Measurements from ENCODE around the gene EBF3. TPM values are rescaled to one million over a fixed set of nuclear protein-coding genes. Genes with fewer than 3 reads are reported as not detected.

Gene EBF3
- total and polyA plus RNA-seq, 2 experiments from 2014 or later = 0.22 to 0.77 TPM

DNA sequence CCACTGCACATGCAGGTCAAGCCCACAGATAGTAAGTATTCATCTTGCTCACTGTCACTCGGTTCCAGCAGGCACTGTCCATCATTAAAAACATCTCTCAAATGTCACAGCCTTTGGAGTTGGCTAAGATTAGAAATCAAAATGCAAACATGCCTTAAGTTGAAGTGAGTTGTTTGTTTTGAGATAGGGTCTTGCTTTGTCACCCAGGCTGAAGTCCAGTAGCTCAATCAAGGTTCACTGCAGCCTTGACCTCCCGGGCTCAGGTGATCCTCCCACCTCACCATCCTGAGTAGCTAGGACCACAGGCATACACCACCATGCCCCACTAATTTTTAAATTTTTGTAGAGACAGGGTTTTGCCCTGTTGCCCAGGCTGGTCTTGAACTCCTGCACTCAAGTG, 98.1 kb downstream of the EBF3 start:
- H3K9me2 ChIP-seq (replicated peaks; ENCODE audit: insufficient read depth) = no peaks in the 10 kb centered on the region
- H3K4me2 ChIP-seq = no peak overlapping the region
- H3K27me3 ChIP-seq = no peaks in the 10 kb centered on the region
- no peaks in the 10 kb centered on the region for H3K36me3 ChIP-seq (replicated peaks; ENCODE audit: insufficient read depth, low read depth)
- DNase-seq (ENCODE audit: low spot score) = no peak
- no peaks in the 10 kb centered on the region for H3K9me3 ChIP-seq (ENCODE audit: low read depth)
- H3K27ac ChIP-seq = no peak overlapping the region
- TF ChIP-seq CTCF (IDR thresholded peaks at IDR 0.05; ENCODE audit: poor library complexity) (no peak), EZH2phosphoT487 (IDR thresholded peaks at IDR 0.05; ENCODE audit: low read depth, severe bottlenecking, unreplicated experiment) (no peak), EZH2 (IDR thresholded peaks at IDR 0.05; ENCODE audit: borderline replicate concordance) (no peak)
- no peaks in the 10 kb centered on the region for H3K79me2 ChIP-seq
- no peak overlapping the region for H2AFZ ChIP-seq
- peaks cover 3% of the 10 kb centered on the region for H3K4me1 ChIP-seq (ENCODE audit: insufficient read depth)
- no peaks in the 10 kb centered on the region for H4K20me1 ChIP-seq (ENCODE audit: insufficient read depth, poor library complexity, severe bottlenecking)
- 59% methylated on average over 2 of the region's 2 CpGs for WGBS (ENCODE audit: low lambda C conversion rate, missing lambda C conversion rate)
- H3K4me3 ChIP-seq = no peak overlapping the region

DNA sequence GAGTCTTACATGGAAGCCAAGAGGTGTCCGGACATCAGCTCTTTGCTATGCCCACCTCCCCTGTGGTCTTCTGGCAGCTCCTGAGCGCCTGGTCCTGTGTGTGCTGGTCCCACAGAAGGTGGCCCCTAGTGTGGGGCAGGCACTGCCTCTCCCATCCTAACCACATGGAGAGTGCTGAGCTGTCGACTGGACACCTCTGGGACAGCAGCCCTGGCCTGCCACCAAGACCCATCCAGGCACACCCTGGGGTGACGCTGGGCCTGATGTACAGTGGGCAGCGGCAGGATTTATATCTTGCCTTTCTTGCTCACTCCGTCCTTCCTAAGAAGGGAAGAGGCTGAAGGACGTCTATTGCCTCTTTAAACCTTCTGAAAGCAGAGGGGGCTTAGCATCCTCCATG, 98.7 kb downstream of the EBF3 start:
- Histone ChIP-seq H4K20me1 (ENCODE audit: insufficient read depth, poor library complexity, severe bottlenecking) (no peaks in the 10 kb centered on the region), H3K27ac (no peak overlapping the region), H2AFZ (no peak overlapping the region), H3K36me3 (replicated peaks; ENCODE audit: insufficient read depth, low read depth) (no peaks in the 10 kb centered on the region), H3K9me2 (replicated peaks; ENCODE audit: insufficient read depth) (no peaks in the 10 kb centered on the region), H3K79me2 (no peaks in the 10 kb centered on the region), H3K4me2 (no peak overlapping the region), H3K4me3 (no peak overlapping the region), H3K27me3 (no peaks in the 10 kb centered on the region), H3K4me1 (ENCODE audit: insufficient read depth) (no peaks in the 10 kb centered on the region), H3K9me3 (ENCODE audit: low read depth) (no peaks in the 10 kb centered on the region)
- DNase-seq (ENCODE audit: low spot score) = no peak
- TF ChIP-seq EZH2phosphoT487 (IDR thresholded peaks at IDR 0.05; ENCODE audit: low read depth, severe bottlenecking, unreplicated experiment) = no peak
- TF ChIP-seq CTCF (IDR thresholded peaks at IDR 0.05; ENCODE audit: poor library complexity) = no peak
- 94% methylated on average over 7 of the region's 7 CpGs for WGBS (ENCODE audit: low lambda C conversion rate, missing lambda C conversion rate)

DNA sequence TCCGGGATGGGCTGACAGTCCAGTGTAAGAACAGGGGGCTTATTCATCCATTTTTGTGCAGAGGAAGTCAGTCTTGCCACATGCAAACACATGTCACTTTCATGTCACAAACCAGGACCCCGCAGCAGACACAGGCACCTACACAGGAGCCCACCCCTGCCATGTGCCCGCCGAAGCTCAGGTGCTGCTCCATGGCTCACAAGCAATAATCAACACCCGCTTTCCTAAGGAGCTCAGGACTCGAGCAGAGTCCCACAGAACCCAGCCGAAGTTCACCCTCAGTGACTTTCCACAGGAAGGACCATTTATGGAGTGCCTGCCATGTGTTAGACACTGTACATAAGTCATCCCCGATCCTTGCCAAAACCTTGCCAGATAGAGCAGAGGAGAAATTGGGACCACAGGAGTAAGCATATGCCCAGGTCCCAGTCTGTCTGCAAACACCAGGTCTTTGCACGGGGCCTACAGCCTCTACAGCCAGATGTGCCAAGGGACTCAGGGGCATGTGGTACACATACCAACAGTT, 99.4 kb downstream of the EBF3 start:
- H3K36me3 ChIP-seq (replicated peaks; ENCODE audit: insufficient read depth, low read depth) = no peaks in the 10 kb centered on the region
- H3K4me2 ChIP-seq = no peak overlapping the region
- TF ChIP-seq CTCF (IDR thresholded peaks at IDR 0.05; ENCODE audit: poor library complexity) = no peak
- no peak for TF ChIP-seq EZH2 (IDR thresholded peaks at IDR 0.05; ENCODE audit: borderline replicate concordance)
- no peak for TF ChIP-seq EZH2phosphoT487 (IDR thresholded peaks at IDR 0.05; ENCODE audit: low read depth, severe bottlenecking, unreplicated experiment)
- no peak overlapping the region for H3K4me3 ChIP-seq
- H3K27me3 ChIP-seq = no peaks in the 10 kb centered on the region
- H3K79me2 ChIP-seq = no peaks in the 10 kb centered on the region
- no peaks in the 10 kb centered on the region for H3K9me2 ChIP-seq (replicated peaks; ENCODE audit: insufficient read depth)
- no peak for DNase-seq (ENCODE audit: low spot score)
- 89% methylated on average over 9 of the region's 9 CpGs for WGBS (ENCODE audit: low lambda C conversion rate, missing lambda C conversion rate)
- no peaks in the 10 kb centered on the region for H4K20me1 ChIP-seq (ENCODE audit: insufficient read depth, poor library complexity, severe bottlenecking)
- no peak overlapping the region for H2AFZ ChIP-seq
- no peaks in the 10 kb centered on the region for H3K9me3 ChIP-seq (ENCODE audit: low read depth)
- H3K27ac ChIP-seq = no peak overlapping the region
- H3K4me1 ChIP-seq (ENCODE audit: insufficient read depth) = no peaks in the 10 kb centered on the region

GRCh38 chr10:129864082-129864481, 100.0 kb downstream of the EBF3 start:
- no peak for DNase-seq (ENCODE audit: low spot score)
- H3K4me1 ChIP-seq (ENCODE audit: insufficient read depth) = no peaks in the 10 kb centered on the region
- TF ChIP-seq CTCF (IDR thresholded peaks at IDR 0.05; ENCODE audit: poor library complexity) (no peak), EZH2phosphoT487 (IDR thresholded peaks at IDR 0.05; ENCODE audit: low read depth, severe bottlenecking, unreplicated experiment) (no peak), EZH2 (IDR thresholded peaks at IDR 0.05; ENCODE audit: borderline replicate concordance) (no peak)
- H3K9me3 ChIP-seq (ENCODE audit: low read depth) = no peaks in the 10 kb centered on the region
- H3K4me3 ChIP-seq = no peak overlapping the region
- H3K27ac ChIP-seq = no peak overlapping the region
- H3K79me2 ChIP-seq = no peaks in the 10 kb centered on the region
- no peaks in the 10 kb centered on the region for H3K36me3 ChIP-seq (replicated peaks; ENCODE audit: insufficient read depth, low read depth)
- no peaks in the 10 kb centered on the region for H3K9me2 ChIP-seq (replicated peaks; ENCODE audit: insufficient read depth)
- no peaks in the 10 kb centered on the region for H3K27me3 ChIP-seq
- H4K20me1 ChIP-seq (ENCODE audit: insufficient read depth, poor library complexity, severe bottlenecking) = no peaks in the 10 kb centered on the region
- 97% methylated on average over 4 of the region's 4 CpGs for WGBS (ENCODE audit: low lambda C conversion rate, missing lambda C conversion rate)
- no peak overlapping the region for H2AFZ ChIP-seq
- no peak overlapping the region for H3K4me2 ChIP-seq
